Hematopoietic multipotent progenitor cell treated with erythropoietin and hydrocortisone succinate and interleukin-3 and kit ligand, for 8 days (in vitro differentiated cells): Measurements from ENCODE around the gene FTCD.
"Not testable (repeated sequence)": the region's sequence is repeated elsewhere in the genome, so short reads cannot be mapped to it uniquely, and the experiment has no call there.

Source experiments
- DNase-seq: peaks from one replicate; pipeline ENCODE4 v3.0.0-alpha.2; 2015

FTCD gene, protein sequence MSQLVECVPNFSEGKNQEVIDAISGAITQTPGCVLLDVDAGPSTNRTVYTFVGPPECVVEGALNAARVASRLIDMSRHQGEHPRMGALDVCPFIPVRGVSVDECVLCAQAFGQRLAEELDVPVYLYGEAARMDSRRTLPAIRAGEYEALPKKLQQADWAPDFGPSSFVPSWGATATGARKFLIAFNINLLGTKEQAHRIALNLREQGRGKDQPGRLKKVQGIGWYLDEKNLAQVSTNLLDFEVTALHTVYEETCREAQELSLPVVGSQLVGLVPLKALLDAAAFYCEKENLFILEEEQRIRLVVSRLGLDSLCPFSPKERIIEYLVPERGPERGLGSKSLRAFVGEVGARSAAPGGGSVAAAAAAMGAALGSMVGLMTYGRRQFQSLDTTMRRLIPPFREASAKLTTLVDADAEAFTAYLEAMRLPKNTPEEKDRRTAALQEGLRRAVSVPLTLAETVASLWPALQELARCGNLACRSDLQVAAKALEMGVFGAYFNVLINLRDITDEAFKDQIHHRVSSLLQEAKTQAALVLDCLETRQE

DNA sequence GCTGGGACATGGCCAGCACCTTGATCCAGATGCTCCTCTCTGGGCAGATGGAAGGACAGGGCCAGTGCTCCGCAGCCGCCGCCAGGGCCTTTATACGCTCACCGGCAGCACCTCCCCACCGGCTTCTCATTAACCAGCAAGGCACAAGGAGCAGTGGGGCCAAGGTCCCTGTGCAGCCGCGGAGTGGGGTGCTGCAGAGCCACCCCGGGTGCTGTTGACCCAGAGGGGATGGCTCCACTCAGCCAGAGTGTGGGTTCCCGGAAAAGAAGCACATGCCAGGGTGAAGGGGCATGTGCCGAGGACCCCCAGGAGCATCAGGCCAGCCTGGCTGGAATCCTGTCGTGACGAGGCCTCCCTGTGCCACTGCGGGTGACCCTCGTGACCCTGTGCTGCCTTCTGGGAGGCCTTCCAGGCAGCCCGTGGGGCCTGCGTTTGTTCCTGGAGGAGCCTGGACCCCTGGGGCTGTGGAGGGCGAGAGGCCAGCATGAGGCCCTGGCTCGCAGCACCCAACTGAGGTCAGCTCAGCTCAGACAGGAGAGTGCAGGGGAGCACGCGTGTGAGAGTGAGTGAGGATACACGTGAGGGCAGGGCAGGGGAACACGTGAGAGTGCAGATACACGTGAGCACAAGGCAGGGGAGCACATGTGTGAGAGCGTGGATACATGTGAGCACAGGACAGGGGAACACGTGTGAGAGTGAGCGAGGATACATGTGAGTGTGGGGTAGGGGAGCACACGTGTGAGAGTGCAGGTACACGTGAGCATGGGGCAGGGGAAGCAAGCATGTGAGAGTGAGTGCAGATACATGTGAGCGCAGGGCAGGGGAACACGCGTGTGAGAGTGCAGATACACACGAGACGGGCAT, at the start of gene FTCD:
Gene FTCD, minus strand, starts transcription at position 66 of the 864 bp plus-strand sequence. Its CDS starts 56 bp downstream, at position 10.
- DNase-seq = no peak

DNA sequence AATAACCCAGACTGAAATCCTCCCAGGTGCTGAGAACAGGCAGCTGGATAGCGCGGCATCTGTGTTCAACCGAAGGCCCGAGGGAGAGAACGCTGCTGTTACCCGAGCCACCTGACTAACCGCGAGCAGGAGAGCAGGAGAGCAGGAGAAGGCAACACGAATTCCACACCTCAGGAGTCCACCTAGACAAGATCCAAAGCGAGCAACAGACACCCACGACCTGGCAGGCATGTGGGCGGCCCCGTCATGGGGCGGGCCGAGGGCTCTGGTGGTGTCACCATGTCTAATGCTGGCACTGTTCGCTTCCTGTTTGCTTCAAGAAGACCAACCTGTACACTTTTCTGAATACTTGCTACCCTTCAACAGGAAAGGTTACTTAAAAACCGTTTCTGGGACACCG, 49.8 kb upstream of the FTCD start:
- DNase-seq = no peak

DNA sequence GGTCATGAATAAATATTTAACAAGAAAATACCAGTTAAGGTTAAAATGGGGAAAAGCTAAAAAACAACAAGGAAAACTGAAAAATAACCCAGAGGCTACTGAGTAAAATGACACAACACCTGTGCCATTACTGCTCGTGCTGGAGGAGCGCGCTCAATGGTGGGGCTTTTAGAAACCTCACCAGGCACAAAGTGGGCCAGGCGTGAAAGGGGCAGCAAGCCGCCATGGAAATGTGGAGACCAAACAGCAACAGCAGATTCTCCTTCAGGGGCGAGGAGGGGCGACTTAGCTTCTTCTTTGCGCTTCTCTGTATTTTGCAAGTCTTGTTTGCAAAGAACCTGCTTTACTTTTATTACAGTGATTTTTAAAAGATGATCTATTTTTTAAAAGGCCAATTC, 47.8 kb upstream of the FTCD start:
- no peak for DNase-seq

DNA sequence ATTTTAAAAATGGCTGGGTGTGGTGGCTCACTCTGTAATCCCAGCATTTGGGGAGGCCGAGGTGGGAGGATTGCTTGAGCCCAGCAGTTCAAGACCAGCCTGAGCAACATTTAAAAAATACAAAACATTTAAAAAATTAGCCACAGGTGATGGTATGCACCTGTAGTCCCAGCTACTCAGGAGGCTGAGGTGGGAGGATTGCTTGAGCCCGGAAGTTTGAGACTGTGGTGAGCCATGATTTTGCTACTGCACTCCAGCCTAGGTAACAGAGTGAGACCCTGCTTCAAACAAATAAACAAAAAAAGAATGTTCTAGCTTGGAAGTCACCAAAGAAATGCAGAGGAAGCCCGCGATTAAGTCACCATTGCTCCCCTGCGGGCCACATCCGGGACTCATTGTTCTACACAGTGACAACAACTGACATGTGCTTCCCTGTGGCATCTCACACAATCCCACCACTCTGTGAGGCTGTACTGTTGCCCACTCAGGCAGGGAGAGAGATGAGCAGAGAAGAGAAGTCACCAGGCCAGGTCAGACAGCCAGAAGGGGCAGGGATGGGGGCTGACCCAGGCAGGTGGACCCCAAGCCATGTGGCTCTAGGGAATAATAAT, 47.3 kb upstream of the FTCD start:
- DNase-seq = no peak

DNA sequence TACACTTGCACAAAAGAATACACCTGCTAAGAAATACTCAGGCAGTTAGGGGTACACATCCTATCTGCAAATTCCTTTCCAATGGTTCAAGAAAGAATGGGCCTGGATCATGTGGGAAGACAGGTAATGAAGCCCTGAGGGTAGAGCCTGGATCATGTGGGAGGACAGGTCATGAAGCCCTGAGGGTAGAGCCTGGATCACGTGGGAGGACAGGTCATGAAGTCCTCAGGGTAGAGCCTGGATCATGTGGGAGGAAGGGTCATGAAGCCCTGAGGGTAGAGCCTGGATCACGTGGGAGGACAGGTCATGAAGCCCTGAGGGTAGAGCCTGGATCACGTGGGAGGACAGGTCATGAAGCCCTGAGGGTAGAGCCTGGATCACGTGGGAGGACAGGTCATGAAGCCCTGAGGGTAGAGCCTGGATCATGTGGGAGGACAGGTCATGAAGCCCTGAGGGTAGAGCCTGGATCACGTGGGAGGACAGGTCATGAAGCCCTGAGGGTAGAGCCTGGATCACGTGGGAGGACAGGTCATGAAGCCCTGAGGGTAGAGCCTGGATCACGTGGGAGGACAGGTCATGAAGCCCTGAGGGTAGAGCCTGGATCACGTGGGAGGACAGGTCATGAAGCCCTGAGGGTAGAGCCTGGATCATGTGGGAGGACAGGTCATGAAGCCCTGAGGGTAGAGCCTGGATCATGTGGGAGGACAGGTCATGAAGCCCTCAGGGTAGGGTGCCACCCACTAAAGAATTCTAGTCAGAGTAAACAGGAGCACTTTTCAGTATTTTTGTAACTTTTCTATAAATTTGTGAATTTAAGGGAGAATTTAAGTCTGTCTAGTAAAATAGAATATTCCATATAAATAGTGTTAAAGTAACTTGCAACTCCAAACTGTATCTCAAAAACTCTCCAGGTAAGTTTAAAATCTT, 45.8 kb upstream of the FTCD start:
- DNase-seq = not testable (repeated sequence)

DNA sequence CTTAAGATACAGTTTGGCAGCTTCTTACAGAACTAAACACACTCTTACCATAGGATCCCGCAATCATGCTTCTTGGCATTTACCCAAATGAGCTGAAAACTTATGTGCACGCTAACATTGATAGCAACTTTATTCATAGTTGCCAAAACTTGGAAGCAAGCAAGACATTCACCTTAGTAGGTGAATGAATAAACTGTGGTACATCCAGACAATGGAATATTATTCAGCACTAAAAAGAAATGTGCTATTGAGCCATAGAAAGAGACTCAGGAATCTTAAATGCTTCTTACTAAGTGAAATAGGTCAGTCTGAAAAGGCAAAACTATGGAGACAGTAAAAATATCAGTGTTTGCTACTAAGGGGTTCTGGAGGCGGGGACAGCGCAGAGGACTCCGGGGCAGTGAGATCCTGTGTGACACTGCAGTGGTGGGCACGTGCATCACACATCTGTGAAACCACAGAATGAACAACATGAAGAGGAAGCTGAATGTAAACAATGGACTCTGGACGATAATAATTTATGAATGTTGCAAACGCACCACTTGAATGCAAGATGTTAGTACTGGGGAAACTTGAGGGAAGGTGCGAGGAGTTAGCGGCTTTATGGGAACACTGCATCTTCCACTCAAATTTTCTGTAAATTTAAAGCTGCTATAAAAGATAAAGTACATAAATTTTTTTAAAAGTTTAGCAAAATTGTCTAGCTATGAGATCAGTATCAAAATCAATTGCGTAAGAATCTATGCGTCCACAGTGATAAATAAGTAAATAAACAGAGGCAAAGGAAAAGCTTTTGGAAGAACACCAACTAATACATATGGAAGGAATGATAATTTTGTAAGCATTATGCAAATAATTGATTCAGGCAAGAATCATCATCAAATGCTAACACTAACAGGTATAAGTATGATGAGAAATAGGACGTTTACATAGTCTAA, 44.3 kb upstream of the FTCD start:
- DNase-seq = peak; percentile 27

DNA sequence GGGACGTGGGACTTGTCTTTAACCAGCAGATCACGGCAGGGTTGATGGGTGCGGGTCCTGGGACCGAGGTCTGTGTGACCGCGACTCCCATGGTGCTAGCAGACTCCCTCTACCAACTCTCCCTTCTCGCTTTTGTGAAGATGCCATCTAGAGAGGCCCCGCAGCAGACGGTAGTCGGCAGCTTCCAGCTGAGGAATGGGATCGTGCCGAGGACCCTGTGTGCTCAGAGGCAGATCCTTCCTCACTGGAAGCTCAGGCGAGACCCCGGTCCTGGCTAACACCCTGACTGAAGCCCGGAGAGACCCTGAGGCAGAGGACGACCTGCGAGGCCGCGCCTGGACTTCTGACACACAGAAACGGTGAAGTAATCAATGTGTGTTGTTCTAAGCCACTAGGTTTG, 41.4 kb upstream of the FTCD start:
- DNase-seq = no peak

DNA sequence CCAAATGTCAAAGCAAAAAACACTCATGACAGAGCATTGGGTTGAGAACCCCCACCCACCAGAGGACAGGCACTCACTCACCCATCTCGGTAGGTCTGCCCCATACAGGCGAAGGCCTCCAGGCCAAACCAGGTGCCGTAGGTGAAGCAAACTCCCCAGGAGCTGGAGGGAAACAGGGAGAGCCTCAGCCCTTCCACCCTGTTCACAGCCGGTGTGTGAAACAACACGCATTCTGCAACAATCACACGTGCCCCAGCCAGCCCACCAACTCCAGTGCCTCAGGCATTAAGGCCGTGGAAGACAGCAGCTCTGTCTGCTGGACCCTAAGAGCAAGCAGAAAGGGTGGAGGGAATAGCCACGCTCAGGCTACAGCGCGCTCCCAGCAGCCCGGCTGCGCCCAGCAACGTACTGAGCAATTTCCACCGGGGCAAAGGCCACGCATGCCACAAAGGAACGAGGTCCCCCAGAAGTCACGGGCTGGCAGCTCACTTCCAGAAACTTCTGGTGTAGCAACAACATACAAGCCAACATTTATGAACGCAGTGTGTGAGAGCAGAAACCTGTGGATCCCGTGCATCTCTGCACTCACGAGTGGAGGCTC, 40.3 kb upstream of the FTCD start:
- no peak for DNase-seq

DNA sequence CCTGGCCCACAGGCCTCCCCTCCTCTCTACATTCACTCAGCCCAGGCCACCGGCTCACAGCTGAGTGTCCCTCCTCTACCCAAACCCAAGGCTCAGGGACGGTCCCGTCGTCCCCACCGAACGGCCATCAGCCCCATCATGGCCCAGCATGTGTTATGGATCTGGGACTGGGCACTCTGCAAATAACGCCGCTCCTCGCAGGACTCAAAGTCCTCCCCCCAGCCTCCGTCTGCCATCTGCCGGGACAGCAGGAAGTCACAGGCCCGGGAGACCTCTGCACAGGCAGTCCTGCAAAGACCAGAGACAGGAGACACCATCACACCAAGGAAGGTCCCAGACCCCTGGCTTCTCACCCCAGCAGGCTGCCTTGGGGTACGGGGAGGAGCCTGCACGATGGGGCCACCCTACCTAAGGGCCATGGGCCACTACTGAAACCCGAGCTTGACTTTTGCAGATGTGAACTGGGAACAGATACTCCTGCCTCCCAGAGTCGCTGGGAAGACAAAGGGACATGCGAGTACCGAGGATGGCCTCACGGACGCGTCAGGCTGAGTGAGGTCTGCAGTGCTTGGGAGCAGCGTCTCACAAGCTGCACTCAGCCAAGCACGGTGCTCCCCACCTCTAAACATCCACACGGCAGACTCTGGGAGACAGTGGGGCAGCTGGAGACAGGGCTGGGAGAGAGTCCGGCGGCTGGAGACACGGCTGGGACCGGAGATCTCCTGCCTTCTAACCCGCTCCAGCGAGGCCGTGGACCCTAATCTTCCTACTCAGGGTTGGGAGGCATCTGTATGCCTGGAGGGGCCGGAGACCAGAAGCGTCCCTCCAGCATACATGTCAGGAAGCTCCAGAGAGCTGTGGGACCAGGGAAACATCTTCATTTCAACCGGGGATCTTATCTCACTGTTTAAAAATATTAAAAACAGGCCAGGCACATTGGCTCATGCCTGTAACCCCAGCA, 39.3 kb upstream of the FTCD start:
- DNase-seq = no peak

DNA sequence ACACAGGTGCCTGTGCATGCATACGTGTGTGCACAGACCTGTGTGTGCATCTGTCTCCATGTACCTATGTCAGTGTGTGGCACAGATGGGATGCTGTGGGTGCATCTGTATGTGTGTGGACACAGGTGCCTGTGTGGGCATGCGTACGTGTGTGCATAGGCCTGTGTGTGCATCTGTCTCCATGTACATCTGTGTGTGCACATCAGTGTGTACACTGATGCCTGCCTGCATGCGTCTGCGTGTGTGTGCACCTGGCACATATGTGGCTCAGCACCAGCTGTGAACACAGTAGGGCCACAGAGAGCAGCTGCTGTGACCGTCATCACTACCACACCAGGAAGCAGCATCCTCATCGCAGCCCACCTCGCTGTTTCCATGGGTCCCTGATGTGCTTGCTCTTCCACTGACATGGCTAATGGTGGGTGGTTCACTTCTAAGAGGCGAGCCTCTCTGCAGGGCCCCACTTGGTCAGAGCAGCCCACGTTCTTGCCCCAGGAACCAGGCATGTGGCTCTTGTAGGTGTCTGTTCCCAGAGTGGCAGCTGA, 38.5 kb upstream of the FTCD start:
- DNase-seq = no peak

DNA sequence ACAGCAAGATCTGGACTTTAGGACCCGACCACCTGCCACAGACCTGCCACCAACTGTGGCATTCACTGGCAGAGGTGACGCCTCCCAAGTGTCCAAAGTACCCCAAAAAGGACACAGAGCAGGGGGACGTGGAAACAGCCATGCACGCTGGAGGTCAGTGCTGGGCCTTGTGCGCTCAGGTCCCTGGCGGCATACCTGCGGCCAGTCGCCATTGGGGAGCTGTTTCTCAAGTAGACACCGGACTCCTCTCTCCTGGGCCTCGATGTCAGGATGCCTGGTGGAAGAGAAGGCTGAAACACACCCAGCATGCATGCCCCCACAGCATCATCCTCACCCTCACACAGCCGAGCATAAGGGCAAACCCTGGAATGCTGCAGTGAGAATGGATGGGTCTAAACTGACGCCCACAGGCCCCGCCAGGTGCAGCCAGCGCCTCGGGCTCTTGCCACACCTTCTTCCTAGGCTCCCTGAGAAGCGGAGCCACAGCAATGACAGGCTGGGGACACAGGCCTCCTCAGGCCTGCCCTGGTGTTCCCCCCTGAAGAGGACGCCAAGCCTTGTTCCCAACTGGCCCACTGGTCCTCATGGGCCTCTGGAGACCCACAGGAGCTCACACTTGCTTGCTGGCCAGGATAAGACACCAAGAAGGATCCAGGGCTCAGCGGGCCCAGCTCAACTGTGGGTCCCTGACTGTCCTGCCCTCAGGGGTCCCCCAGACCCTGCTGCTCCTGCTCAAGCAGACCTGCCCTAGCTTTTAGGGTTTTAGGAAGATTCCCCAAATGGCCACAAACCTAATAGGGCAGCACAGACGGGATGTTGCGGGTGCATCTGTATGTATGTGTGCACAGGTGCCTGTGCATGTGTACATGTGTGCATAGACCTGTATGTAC, 36.6 kb upstream of the FTCD start:
- no peak for DNase-seq

DNA sequence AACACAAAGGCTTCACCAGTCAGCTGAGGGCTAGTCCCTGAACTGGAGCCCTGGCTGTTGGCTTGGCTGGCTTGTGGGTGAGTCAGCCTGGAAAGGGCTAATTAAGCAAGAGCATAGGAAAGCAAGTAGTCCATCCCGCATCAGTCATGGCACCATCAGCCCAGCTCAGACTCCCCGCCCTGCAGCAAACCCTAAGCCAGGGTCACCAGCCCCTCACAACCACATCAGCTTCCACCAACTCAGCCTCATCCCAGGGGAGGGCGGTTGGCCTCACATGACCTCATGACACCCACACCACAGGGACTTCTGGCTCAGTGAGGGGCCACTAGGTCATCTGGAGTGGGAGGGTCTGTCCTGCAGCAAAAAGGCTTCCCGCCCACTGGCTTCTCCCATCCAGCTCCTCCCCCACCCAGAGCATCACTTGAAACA, 35.9 kb upstream of the FTCD start:
- DNase-seq = no peak

DNA sequence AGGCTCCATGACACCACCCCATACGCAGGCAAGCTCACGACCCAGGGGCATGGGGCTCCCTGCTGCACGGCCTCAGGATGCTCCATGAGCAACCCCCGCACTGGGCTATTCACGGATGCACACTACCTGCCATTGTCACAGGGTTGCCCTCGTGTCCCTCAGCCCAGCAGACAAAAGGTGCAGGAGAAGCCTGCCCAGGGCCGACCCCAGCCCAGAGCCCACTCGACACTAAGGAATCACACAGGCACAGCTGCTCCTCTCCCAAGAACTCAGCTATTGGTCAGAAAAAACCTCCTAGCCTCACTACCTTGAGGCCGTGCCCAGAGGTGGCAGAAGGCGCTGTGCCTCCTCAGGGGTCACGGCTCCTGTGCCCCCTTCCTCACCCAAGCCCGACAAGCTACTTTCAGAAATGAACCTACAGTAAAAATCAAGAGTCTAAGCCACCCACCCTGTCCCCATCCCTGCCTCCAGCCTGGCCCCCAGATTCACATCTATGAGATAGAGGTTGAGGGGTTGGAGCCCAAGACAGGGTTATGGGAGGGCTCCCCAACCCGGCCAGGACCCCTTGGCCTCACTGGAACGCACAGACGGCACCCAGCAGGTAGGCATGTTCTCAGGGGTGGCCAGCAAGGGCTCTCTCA, 35.2 kb upstream of the FTCD start:
- DNase-seq = no peak

DNA sequence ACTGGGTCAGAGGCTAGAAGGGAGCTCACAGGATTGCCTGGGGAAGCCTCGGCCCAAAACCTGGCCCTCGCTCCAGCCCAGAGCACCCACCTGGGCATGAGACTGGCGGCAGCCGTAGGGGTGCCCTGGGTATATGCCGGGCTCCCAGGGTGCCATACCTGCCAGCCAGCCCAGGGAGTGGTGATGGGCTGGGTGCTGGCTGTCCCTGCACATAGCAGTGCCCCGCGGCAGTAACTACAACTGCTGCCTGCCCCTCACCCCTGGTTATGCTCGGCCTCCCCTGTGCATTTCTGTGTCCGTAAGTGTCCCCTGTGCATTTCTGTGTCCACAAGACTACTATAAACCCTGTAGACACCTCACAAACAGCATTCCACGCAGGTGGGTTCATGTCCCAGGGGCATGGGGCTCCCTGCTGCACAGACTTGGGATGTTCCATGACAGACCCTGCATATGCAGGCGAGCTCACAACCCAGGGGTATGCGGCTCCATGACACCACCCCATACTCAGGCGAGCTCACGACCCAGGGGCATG, 34.6 kb upstream of the FTCD start:
- DNase-seq = no peak

DNA sequence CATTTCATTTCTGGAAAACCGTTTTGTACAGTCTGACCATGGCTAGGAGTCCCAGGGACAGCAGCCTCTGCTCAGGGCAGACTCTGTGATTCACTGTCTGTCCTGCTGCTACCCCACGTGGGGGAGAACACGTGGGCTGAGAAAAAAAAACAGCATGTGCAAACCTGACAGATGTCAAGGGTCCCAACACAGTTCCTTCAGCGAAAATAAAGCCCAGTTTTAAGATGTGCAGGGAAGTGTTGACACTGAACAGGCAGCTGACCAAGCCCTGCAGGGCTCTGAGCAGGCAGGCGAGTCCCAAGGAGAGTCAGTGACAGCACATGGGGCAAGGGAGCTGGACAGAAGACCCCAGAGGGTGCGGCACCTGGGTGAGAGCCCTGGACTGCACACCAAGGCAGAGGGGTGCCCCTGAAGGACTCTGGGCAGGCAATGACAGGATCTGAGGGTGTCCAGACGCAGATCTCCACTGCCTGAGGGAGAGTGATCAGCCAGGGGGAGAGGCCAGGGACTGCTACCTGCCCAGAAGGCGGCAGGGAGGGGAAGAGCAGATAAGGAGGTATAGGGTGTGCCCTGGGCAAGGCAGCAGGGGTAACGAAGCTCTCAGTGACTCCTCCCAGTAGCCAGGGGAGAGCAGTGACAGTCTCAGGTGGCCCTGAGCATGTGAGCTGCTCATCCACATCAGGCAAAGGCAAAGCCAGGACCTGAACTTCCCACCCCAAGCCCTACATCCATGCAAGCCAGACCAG, 34.0 kb upstream of the FTCD start:
- no peak for DNase-seq
